NCI-H2227 (cell line): ENCODE data around the gene ZNF316.
"Not testable (repeated sequence)": the region's sequence is repeated elsewhere in the genome, so short reads cannot be mapped to it uniquely, and the experiment has no call there.

ENCODE experiments used
- DNase-seq: peaks from one replicate; lab custom pipeline; 2025; ENCODE audit not compliant: unreplicated experiment; lab: John Stamatoyannopoulos, UW

The ZNF316 gene

GRCh38 chr7:6621195-6622133 is 15.7 kb upstream of the ZNF316 start:
- no peak for DNase-seq

GRCh38 chr7:6622134-6622710 is 14.9 kb upstream of the ZNF316 start:
- DNase-seq: no peak

GRCh38 chr7:6623589-6624245 is 13.4 kb upstream of the ZNF316 start:
- no peak for DNase-seq

- DNase-seq: no peak
Observed at GRCh38 chr7:6624246-6624611, 12.9 kb upstream of the ZNF316 start.

GRCh38 chr7:6628045-6628444 is 9.1 kb upstream of the ZNF316 start:
- DNase-seq: peak; percentile 11

- DNase-seq: no peak
Observed at GRCh38 chr7:6630007-6630849, 6.9 kb upstream of the ZNF316 start.

GRCh38 chr7:6631605-6632004 is 5.5 kb upstream of the ZNF316 start:
- DNase-seq: no peak

GRCh38 chr7:6634021-6634420 is 3.1 kb upstream of the ZNF316 start:
- DNase-seq: no peak

GRCh38 chr7:6634971-6635370 is 2.1 kb upstream of the ZNF316 start:
- not testable (repeated sequence) for DNase-seq

GRCh38 chr7:6637544-6638229 is 569 bp downstream of the ZNF316 start:
- peak; percentile 26 for DNase-seq

- DNase-seq: no peak
Observed at GRCh38 chr7:6639032-6639431, 1.9 kb downstream of the ZNF316 start.

- DNase-seq: no peak
Observed at GRCh38 chr7:6639627-6640026, 2.5 kb downstream of the ZNF316 start.

GRCh38 chr7:6640246-6640721 is 3.2 kb downstream of the ZNF316 start:
- peak; percentile 8 for DNase-seq

GRCh38 chr7:6641305-6642035 is 4.4 kb downstream of the ZNF316 start:
- DNase-seq: no peak

- DNase-seq: no peak
Observed at GRCh38 chr7:6642239-6642839, 5.2 kb downstream of the ZNF316 start.

GRCh38 chr7:6642861-6643640 is 5.9 kb downstream of the ZNF316 start:
- DNase-seq: no peak

- DNase-seq: no peak
Observed at GRCh38 chr7:6643915-6644625, 7.0 kb downstream of the ZNF316 start.

- DNase-seq: no peak
Observed at GRCh38 chr7:6644728-6645127, 7.6 kb downstream of the ZNF316 start.
